UCSD-AML1 (cell line): ENCODE data around the gene POLR2L.

Experiments
- DNase-seq: peaks from one replicate; lab custom pipeline; 2025; ENCODE audit not compliant: unreplicated experiment; lab: John Stamatoyannopoulos, UW

POLR2L gene

GRCh38 chr11:797296-798092 is 44.8 kb downstream of the POLR2L start:
- peak; percentile 77 for DNase-seq

GRCh38 chr11:796565-797295 is 45.6 kb downstream of the POLR2L start:
- no peak for DNase-seq

- peak; percentile 79 for DNase-seq
These were observed 46.4 kb downstream of the POLR2L start for GRCh38 chr11:795634-796564.

- DNase-seq: no peak
These were observed 47.3 kb downstream of the POLR2L start for GRCh38 chr11:794766-795633.

- no peak for DNase-seq
These were observed 48.1 kb downstream of the POLR2L start for GRCh38 chr11:794013-794765.

GRCh38 chr11:793556-793955 is 48.8 kb downstream of the POLR2L start:
- no peak for DNase-seq

- DNase-seq: no peak
These were observed 49.5 kb downstream of the POLR2L start for GRCh38 chr11:792873-793272.

- no peak for DNase-seq
These were observed 49.9 kb downstream of the POLR2L start for GRCh38 chr11:792535-792821.

- DNase-seq: no peak
These were observed 50.4 kb downstream of the POLR2L start for GRCh38 chr11:791658-792534.

GRCh38 chr11:790721-791564 is 51.4 kb downstream of the POLR2L start:
- no peak for DNase-seq

GRCh38 chr11:789943-790342 is 52.4 kb downstream of the POLR2L start, which contains the start of gene CEND1:
Gene CEND1, minus strand, starts transcription at chr11:790090. Its CDS starts 1,514 bp downstream, at chr11:788576.
- no peak for DNase-seq
